ENCODE measurements around the gene DHRSX.

GRCh38 chrX:2485789-2486345 is 14.9 kb downstream of the DHRSX start:
- TF ChIP-seq CTCF (IDR thresholded peaks at IDR 0.05): no peak
- no peak for TF ChIP-seq EZH2 (IDR thresholded peaks at IDR 0.05)
- no peak for TF ChIP-seq EZH2phosphoT487 (IDR thresholded peaks at IDR 0.05)

Data from neural progenitor cell (in vitro differentiated cells).